K562 (cell line): Measurements from ENCODE around the gene GATB. TPM values are rescaled to one million over a fixed set of nuclear protein-coding genes. Genes with fewer than 3 reads are reported as not detected.

Experiments
- FOXK2 ChIP-seq, 2 experiments: fragments of 450-650 bp; IDR thresholded peaks in 1 of 2; conservative IDR thresholded peaks in 1 of 2; 2 replicates each; pipeline ENCODE4 v1.6.1; 2016; ENCODE audit warnings: low read depth in 2 of 2, mild to moderate bottlenecking in 1 of 2
- KDM2B ChIP-seq: fragments of 250-450 bp; sonication (Bioruptor Pico); IDR thresholded peaks from 2 replicates; pipeline ENCODE4 v1.8.0; 2021; ENCODE audit warnings: mild to moderate bottlenecking, moderate library complexity
- polyA plus RNA-seq, 8 experiments: library from polyadenylated mRNA; depleted of rRNA in 4 of 8; stranded (reverse) in 5 of 8; unstranded in 3 of 8; fragments of >200 nt; fragmentation: Nextera tagmentation in 2 of 8; fragmentation: Illumina TruSeq in 1 of 8; extraction: Ambion mirVana in 2 of 8; extraction: Trizol in 1 of 8; gene quantifications; 2 replicates each; pipeline versions ENCODE4 v1.2.1 to v1.2.3, GENCODE V29; 2011 to 2014; ENCODE audit warnings: inconsistent platforms in 1 of 8, missing spikeins in 1 of 8
- total RNA-seq, 7 experiments: library from RNA; depleted of rRNA in 6 of 7; stranded (reverse); fragments of >200 nt in 6 of 7; fragmentation: Illumina TruSeq in 2 of 7; extraction: Trizol in 2 of 7; gene quantifications; 2 replicates each; pipeline versions ENCODE4 v1.2.1 to v1.2.3, GENCODE V29; 2011 to 2021; ENCODE audit warnings: low replicate concordance in 1 of 7
- TF ChIP-seq, protein P1 (sequence below): fragments of 250-450 bp; sonication (Bioruptor Pico); IDR thresholded peaks from 2 replicates; pipeline ENCODE4 v1.9.0; 2021; ENCODE audit warnings: mild to moderate bottlenecking, inconsistent platforms
- TF ChIP-seq, protein P2 (sequence below): fragments of 200-800 bp; sonication (Bioruptor generic); IDR thresholded peaks from 2 replicates; pipeline ENCODE4 v1.6.1; 2016; ENCODE audit warnings: missing genetic modification characterization, missing compliant biosample characterization
- TF ChIP-seq, protein P3 (sequence below): fragments of 250-450 bp; sonication (Bioruptor Pico); IDR thresholded peaks from 2 replicates; pipeline ENCODE4 v1.4.0; 2020; ENCODE audit warnings: mild to moderate bottlenecking, moderate library complexity
- TF ChIP-seq, protein P4 (sequence below): sonication (generic); formaldehyde crosslinking; IDR thresholded peaks from 2 replicates; pipeline ENCODE4 v1.8.1; 2023; ENCODE audit warnings: mild to moderate bottlenecking, missing genetic modification reagents

GATB gene
- total and polyA plus RNA-seq, 9 of the 15 experiments (the other 6 are each of a cell fraction or from before 2014, with no cell fraction given) = 15.3 to 31.8 (median 26.2) TPM

- TF ChIP-seq, protein P1, sequence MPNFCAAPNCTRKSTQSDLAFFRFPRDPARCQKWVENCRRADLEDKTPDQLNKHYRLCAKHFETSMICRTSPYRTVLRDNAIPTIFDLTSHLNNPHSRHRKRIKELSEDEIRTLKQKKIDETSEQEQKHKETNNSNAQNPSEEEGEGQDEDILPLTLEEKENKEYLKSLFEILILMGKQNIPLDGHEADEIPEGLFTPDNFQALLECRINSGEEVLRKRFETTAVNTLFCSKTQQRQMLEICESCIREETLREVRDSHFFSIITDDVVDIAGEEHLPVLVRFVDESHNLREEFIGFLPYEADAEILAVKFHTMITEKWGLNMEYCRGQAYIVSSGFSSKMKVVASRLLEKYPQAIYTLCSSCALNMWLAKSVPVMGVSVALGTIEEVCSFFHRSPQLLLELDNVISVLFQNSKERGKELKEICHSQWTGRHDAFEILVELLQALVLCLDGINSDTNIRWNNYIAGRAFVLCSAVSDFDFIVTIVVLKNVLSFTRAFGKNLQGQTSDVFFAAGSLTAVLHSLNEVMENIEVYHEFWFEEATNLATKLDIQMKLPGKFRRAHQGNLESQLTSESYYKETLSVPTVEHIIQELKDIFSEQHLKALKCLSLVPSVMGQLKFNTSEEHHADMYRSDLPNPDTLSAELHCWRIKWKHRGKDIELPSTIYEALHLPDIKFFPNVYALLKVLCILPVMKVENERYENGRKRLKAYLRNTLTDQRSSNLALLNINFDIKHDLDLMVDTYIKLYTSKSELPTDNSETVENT (CRISPR knock-in tag) = no peak
- TF ChIP-seq, protein P2, sequence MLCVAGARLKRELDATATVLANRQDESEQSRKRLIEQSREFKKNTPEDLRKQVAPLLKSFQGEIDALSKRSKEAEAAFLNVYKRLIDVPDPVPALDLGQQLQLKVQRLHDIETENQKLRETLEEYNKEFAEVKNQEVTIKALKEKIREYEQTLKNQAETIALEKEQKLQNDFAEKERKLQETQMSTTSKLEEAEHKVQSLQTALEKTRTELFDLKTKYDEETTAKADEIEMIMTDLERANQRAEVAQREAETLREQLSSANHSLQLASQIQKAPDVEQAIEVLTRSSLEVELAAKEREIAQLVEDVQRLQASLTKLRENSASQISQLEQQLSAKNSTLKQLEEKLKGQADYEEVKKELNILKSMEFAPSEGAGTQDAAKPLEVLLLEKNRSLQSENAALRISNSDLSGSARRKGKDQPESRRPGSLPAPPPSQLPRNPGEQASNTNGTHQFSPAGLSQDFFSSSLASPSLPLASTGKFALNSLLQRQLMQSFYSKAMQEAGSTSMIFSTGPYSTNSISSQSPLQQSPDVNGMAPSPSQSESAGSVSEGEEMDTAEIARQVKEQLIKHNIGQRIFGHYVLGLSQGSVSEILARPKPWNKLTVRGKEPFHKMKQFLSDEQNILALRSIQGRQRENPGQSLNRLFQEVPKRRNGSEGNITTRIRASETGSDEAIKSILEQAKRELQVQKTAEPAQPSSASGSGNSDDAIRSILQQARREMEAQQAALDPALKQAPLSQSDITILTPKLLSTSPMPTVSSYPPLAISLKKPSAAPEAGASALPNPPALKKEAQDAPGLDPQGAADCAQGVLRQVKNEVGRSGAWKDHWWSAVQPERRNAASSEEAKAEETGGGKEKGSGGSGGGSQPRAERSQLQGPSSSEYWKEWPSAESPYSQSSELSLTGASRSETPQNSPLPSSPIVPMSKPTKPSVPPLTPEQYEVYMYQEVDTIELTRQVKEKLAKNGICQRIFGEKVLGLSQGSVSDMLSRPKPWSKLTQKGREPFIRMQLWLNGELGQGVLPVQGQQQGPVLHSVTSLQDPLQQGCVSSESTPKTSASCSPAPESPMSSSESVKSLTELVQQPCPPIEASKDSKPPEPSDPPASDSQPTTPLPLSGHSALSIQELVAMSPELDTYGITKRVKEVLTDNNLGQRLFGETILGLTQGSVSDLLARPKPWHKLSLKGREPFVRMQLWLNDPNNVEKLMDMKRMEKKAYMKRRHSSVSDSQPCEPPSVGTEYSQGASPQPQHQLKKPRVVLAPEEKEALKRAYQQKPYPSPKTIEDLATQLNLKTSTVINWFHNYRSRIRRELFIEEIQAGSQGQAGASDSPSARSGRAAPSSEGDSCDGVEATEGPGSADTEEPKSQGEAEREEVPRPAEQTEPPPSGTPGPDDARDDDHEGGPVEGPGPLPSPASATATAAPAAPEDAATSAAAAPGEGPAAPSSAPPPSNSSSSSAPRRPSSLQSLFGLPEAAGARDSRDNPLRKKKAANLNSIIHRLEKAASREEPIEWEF (CRISPR knock-in tag) = no peak
- TF ChIP-seq KDM2B (no peak), FOXK2 (conservative IDR thresholded peaks at IDR 0.05 in 1 of 2, IDR thresholded peaks at IDR 0.05 in 1 of 2; ENCODE audit: low read depth in 2 of 2) (peak; percentile 79 to 84)
- TF ChIP-seq, protein P3, sequence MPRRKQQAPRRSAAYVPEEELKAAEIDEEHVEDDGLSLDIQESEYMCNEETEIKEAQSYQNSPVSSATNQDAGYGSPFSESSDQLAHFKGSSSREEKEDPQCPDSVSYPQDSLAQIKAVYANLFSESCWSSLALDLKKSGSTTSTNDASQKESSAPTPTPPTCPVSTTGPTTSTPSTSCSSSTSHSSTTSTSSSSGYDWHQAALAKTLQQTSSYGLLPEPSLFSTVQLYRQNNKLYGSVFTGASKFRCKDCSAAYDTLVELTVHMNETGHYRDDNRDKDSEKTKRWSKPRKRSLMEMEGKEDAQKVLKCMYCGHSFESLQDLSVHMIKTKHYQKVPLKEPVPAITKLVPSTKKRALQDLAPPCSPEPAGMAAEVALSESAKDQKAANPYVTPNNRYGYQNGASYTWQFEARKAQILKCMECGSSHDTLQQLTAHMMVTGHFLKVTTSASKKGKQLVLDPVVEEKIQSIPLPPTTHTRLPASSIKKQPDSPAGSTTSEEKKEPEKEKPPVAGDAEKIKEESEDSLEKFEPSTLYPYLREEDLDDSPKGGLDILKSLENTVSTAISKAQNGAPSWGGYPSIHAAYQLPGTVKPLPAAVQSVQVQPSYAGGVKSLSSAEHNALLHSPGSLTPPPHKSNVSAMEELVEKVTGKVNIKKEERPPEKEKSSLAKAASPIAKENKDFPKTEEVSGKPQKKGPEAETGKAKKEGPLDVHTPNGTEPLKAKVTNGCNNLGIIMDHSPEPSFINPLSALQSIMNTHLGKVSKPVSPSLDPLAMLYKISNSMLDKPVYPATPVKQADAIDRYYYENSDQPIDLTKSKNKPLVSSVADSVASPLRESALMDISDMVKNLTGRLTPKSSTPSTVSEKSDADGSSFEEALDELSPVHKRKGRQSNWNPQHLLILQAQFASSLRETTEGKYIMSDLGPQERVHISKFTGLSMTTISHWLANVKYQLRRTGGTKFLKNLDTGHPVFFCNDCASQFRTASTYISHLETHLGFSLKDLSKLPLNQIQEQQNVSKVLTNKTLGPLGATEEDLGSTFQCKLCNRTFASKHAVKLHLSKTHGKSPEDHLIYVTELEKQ (CRISPR knock-in tag) = no peak
- TF ChIP-seq, protein P4, sequence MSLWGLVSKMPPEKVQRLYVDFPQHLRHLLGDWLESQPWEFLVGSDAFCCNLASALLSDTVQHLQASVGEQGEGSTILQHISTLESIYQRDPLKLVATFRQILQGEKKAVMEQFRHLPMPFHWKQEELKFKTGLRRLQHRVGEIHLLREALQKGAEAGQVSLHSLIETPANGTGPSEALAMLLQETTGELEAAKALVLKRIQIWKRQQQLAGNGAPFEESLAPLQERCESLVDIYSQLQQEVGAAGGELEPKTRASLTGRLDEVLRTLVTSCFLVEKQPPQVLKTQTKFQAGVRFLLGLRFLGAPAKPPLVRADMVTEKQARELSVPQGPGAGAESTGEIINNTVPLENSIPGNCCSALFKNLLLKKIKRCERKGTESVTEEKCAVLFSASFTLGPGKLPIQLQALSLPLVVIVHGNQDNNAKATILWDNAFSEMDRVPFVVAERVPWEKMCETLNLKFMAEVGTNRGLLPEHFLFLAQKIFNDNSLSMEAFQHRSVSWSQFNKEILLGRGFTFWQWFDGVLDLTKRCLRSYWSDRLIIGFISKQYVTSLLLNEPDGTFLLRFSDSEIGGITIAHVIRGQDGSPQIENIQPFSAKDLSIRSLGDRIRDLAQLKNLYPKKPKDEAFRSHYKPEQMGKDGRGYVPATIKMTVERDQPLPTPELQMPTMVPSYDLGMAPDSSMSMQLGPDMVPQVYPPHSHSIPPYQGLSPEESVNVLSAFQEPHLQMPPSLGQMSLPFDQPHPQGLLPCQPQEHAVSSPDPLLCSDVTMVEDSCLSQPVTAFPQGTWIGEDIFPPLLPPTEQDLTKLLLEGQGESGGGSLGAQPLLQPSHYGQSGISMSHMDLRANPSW (CRISPR knock-in tag) = no peak
These were observed at the start of gene GATB (continued) for GRCh38 chr4:151760712-151761661.
